NB4 (cell line): Measurements from ENCODE around the gene UBAC2.

Experiments
- POLR2A ChIP-seq: IDR thresholded peaks from 2 replicates; pipeline ENCODE4 v1.6.1; 2011; ENCODE audit warnings: mild to moderate bottlenecking; ENCODE audit not compliant: insufficient read length; ENCODE audit errors: extremely low read depth
- TF ChIP-seq, protein P1 (sequence below): IDR thresholded peaks from one replicate; pipeline ENCODE4 v1.5.1; 2012; ENCODE audit warnings: low read depth, low read length
- TF ChIP-seq, protein P2 (sequence below): IDR thresholded peaks from 2 replicates; pipeline ENCODE4 v1.6.1; 2011; ENCODE audit warnings: low read depth, low read length

DNA sequence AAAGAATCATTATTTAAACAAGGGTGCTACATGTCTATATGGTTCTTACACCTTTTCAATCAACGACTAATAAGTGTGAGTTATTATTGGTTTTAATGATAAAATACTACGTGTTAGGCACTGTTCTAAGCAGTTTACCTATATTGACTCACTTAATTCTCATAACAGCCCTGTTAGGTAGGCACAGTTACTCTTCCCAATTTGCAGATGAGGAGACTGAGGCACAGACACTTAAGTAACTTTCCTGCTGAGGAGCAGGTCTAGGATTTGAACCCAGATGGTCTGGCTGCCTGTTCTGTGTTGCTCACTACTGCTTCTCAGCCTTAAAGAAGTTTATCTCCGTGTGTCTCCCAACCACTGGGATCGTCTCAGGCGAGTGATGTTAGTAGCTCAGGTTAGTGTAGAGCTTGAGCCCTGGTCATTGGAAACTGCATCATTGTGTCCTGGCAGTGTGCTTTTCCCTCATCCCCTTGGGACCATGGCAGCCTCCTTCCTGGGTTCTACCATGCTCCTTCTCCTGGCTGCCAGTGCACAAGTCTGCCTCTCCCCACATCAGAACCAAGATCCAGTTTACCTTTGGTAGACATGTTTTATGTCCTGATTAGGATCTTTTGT is 10.9 kb downstream of the UBAC2 start:
- TF ChIP-seq, protein P1, sequence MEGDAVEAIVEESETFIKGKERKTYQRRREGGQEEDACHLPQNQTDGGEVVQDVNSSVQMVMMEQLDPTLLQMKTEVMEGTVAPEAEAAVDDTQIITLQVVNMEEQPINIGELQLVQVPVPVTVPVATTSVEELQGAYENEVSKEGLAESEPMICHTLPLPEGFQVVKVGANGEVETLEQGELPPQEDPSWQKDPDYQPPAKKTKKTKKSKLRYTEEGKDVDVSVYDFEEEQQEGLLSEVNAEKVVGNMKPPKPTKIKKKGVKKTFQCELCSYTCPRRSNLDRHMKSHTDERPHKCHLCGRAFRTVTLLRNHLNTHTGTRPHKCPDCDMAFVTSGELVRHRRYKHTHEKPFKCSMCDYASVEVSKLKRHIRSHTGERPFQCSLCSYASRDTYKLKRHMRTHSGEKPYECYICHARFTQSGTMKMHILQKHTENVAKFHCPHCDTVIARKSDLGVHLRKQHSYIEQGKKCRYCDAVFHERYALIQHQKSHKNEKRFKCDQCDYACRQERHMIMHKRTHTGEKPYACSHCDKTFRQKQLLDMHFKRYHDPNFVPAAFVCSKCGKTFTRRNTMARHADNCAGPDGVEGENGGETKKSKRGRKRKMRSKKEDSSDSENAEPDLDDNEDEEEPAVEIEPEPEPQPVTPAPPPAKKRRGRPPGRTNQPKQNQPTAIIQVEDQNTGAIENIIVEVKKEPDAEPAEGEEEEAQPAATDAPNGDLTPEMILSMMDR, result no peak
- TF ChIP-seq, protein P2, sequence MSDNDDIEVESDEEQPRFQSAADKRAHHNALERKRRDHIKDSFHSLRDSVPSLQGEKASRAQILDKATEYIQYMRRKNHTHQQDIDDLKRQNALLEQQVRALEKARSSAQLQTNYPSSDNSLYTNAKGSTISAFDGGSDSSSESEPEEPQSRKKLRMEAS, result no peak
- no peak for TF ChIP-seq POLR2A
